ENCODE data around the gene RRAS.

- TF ChIP-seq, protein P1, sequence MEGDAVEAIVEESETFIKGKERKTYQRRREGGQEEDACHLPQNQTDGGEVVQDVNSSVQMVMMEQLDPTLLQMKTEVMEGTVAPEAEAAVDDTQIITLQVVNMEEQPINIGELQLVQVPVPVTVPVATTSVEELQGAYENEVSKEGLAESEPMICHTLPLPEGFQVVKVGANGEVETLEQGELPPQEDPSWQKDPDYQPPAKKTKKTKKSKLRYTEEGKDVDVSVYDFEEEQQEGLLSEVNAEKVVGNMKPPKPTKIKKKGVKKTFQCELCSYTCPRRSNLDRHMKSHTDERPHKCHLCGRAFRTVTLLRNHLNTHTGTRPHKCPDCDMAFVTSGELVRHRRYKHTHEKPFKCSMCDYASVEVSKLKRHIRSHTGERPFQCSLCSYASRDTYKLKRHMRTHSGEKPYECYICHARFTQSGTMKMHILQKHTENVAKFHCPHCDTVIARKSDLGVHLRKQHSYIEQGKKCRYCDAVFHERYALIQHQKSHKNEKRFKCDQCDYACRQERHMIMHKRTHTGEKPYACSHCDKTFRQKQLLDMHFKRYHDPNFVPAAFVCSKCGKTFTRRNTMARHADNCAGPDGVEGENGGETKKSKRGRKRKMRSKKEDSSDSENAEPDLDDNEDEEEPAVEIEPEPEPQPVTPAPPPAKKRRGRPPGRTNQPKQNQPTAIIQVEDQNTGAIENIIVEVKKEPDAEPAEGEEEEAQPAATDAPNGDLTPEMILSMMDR (IDR thresholded peaks at IDR 0.05) = no peak
- TF ChIP-seq POLR2AphosphoS5 (IDR thresholded peaks at IDR 0.05) = no peak
Measured at GRCh38 chr19:49656456-49657109, 16.6 kb upstream of the RRAS start.
